ENCODE results near the gene CD22.

CD22 gene

DNA sequence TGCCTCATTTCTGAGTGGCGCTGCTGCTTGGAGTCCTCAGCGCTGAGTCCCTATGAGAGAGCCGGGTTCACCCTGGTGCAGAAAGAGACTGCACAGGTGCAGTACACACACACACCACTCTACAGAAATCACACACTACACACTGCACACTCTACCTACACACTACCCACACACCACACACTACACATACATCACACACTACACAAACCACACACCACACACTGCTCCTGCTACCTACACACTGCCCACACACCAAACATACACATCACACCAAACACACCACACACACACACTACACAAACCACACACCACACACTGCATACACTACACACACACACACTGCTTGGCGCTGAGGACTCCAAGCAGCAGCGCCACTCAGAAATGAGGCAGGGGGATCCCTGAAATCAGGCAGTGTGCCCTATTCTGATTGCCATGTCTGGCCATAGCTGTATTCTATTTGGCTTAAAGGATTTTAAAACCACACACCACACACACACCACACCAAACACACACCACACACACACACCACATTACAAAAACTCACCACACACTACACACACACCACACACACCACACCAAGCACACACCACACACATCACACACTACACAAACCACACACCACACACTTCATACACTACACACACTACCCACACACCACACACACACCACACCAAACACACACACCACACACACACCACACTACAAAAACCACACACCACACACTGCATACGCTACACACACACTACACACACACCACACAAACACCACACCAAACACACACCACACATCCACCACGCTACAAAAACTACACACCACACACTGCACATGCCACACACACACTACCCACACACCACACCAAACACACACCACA, 32.1 kb upstream of the CD22 start:
- no peak for DNase-seq

DNA sequence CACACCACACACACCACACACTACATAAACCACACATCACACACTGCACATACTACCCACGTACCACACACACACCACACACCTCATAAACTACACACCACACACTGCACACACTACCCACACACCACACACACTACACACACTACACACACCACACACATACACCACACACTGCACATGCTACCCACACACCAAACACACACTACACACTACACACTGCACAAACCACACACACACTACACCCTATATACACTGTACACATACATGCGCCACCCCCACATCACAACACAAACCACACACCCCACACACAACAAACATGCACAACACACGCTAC, 31.5 kb upstream of the CD22 start:
- DNase-seq, result no peak

DNA sequence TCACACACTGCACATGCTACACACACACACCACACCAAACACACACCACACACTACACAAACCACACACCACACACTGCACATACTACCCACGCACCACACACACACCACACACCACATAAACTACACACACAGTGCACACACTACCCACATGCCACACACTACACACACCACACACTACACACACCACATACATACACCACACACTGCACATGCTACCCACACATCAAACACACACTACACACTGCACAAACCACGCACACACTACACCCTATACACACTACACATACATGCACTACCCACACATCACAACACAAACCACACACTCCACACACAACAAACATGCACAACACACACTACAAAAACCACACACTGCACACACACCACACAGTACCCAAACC, 31.1 kb upstream of the CD22 start:
- DNase-seq, result no peak

DNA sequence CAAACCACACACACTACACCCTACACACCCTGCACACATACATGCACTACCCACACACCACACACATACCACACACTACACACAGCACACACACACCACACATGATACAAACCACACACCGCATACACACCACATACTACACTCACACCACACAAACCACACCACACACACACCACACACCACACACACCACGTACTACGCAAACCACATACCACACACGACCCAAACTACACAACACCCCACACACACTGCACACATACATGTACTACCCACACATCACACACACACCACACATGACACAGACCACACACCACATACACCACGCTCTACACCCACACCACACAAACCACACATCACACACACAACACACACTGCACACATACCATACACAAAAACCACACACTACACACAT, 30.4 kb upstream of the CD22 start:
- DNase-seq, result no peak

DNA sequence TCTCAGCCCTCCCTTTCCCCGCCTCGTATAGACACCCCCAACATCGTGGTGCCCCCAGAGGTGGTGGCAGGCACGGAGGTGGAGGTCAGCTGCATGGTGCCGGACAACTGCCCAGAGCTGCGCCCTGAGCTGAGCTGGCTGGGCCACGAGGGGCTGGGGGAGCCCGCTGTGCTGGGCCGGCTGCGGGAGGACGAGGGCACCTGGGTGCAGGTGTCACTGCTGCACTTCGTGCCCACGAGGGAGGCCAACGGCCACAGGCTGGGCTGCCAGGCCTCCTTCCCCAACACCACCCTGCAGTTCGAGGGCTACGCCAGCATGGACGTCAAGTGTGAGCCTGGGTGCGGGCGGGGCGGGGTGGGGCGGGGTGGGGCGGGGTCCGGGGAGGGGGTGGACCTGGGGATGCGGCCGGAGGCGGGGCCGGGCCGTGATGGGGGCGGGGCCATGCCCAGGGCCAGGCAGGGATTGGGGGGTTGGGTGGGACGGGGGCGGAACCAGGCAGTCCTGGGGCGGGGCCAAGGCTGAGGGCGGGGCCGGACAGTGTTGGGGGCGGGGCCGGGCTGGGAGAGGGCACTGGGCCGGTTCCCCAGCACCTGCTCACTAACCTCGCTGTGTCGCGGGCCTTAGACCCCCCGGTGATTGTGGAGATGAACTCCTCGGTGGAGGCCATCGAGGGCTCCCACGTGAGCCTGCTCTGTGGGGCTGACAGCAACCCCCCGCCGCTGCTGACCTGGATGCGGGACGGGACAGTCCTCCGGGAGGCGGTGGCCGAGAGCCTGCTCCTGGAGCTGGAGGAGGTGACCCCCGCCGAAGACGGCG, 29.3 kb upstream of the CD22 start:
- DNase-seq, result no peak

DNA sequence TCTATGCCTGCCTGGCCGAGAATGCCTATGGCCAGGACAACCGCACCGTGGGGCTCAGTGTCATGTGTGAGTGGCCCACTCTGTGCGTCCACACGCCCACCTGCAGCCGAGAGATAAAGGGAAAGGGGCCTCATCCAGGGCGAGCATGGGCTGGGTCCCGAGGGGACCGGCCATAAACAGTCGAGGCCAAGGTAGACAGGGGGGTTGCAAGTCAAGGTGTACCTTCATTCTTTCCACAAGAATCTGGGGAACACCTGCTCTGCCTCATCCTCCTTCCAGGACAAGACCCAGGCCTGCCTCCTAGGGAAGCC, 28.7 kb upstream of the CD22 start:
- DNase-seq, result no peak

DNA sequence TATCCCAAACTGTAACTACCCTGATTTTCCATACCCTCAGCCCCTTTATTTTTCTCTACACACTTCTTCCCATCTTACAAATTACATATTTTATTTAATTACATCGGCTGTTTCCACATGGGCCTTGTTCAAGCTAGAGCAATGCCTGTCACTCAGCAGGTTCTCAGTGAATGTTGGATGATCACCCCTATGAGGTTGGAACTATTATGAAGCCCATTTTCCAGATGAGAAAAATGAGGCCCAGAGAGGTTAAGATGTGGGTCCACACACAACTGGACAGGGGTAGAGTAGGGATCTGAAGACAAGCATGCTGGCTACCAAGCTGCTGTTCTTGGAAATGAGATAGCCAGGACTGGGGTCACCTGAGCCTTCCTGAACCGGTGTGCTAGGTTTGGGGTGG, 27.0 kb upstream of the CD22 start:
- no peak for DNase-seq

DNA sequence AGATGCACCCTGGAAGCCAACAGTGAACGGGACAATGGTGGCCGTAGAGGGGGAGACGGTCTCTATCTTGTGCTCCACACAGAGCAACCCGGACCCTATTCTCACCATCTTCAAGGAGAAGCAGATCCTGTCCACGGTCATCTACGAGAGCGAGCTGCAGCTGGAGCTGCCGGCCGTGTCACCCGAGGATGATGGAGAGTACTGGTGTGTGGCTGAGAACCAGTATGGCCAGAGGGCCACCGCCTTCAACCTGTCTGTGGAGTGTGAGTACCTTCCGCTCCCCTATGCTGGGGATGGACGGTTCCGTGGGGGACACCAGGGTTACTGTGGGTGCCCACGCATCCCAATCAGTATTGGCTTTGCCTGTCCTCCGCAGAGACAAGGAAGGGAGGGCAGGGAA, 26.5 kb upstream of the CD22 start:
- no peak for DNase-seq

DNA sequence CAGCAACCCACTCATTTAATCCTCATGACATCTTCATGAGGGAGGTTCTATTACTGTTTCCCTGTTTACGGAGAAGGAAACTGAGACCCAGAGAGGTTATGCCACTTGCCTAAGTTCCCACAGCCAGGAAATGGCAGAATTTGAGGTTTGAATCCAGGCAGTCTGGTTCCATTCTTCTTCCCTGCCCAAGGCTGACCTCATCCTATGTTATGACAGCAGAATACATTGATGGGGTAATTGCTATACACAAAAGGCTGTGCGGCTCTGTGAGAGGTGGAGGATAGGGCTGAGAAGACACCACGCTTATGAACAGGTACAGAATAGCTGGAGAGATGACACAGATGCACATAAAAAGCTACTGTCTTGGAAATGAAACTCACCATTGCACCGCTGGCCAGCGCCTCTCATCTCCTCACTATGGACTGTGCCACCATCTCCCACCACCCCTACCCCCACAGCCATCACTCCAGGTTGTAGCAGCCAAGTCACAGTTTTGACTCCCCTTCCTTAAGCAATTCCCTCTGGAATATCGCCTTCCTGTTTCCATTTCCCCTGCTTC, 25.6 kb upstream of the CD22 start:
- no peak for DNase-seq

DNA sequence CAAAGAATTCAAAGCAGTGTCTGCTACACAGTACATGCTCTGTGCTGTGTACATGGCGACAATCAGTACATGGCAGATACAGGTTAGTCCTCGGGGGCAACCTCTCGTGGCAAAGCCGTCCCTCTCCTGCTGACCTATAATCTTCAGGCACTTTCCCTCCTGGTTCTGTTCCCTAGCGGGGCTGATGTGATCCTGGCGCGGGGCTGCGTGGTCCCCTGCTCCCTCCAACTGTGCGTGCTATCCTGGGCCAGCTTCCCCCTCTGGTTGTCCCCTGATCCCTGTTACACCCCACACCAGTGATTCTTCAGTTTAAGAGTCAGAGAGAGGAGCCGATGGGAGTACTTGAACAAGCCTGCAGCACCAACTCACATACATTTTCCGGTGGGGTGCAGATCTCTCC, 25.0 kb upstream of the CD22 start:
- DNase-seq, result no peak

DNA sequence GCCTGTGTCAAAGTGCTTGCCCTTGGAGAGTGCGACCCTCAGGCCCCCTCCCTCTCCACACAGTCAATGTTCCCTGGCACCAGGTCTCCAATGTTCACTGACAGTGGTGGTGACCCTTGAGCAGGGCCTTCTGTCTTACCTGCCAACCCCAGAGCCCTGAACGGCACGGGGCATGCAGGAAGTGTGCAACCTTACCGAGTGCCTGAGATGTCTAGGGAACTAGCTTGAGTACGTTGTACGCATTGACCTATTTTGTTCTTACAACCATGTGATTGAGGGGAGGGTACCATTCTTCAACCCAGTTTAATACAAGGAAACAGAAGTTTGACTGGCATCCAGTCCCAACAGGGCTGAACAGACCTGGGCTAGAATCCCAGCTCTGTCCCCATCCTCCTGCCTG, 23.8 kb upstream of the CD22 start:
- no peak for DNase-seq

DNA sequence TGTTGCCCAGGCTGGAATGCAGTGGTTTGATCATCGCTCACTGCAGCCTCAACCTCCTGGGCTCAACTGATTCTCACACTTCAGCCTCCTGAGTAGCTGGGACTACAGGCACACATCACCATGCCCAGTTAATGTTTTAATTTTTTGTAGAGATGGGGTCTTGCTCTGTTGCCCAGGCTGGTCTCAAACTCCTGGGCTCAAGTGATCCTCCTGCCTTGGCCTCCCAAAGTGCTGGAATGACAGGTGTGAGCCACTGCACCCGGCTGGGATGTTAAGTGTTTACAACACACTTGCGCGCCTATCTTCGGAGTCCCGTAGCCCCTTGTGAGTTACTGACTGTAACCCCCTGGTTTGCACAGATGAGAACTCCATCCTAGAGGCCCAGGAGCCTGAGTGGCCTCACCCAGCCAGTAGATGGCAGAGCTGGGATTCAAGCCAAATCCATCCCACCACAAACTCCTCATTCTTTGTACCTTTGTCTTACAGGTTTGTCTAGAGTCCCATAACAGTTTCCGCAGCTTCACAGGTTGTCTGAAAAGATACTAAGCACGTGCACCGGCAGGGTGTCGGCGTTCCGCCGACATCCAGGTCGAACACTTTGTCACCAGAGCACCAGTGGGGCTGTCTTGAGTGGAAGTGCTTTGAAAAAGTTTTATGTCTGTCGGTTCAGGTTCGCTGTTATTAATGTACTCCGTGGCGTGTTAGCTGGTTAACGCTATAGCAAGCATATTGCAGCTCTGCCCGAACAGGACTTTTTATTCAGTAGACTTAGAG, 22.3 kb upstream of the CD22 start:
- no peak for DNase-seq

DNA sequence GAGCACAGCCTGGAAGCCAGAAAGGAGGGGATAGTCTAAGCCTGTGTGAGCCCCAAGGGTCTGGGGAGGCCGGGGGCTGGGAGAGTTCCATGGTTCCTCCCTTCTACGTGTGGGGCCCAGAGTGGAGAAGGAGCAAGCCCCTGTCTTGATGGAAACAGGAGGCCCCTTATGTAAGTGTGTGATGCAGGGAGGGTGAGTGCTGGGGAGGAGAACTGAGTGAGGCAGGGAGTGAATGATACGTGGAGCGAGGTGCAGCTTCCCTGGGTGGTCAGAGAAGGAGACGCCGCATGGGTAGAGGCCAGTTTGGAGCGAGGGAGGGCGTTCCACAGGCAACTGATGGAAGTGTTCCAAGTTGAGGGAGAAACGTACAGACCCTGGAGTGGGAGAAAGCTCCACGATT, 21.1 kb upstream of the CD22 start:
- DNase-seq, result no peak

DNA sequence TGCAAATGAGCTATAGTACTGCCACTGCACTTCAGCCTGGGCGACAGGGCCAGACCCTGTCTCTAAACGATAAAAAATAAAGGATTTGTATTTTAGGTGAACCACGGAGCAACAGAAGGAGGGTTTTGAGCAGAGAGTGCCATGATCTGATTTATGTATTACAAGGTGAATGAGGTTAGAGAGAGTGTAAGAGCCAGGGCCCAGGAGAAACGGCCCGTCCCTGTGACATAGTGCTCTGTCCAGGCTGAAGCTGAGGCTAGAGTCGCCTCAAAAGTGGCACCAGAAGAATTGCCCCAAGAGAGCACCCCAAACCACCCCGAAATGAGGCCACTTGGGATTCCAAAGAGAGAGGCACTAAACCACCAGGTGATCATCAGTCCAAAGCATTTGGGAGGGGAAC, 20.1 kb upstream of the CD22 start:
- DNase-seq, result no peak

DNA sequence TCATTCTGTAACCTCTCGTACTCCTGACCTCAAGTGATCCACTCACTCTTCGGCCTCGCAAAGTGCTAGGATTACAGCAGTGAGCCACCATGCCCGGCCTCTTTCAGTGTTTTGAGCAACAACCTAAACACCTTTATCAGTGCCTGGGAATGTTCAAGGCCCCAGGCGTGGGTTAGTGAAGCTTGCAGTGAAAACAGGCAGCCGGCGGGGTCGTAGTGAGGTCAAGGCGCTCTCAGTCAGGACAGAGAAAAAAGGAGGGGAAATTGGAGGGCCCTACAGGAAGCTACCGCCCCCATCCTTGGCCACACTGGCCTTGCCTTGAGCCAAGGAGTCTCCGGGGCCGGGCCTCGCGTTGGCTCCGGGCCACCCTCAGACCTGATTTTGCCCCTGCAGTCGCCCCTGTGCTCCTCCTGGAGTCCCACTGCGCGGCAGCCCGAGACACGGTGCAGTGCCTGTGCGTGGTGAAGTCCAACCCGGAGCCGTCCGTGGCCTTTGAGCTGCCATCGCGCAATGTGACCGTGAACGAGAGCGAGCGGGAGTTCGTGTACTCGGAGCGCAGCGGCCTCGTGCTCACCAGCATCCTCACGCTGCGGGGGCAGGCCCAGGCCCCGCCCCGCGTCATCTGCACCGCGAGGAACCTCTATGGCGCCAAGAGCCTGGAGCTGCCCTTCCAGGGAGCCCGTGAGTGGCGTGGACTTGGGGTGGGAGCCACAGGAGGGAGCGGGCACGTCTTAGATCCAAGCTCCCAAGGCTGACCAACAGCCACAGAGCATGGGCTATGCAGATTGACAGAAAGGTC, 19.3 kb upstream of the CD22 start:
- DNase-seq, result no peak

DNA sequence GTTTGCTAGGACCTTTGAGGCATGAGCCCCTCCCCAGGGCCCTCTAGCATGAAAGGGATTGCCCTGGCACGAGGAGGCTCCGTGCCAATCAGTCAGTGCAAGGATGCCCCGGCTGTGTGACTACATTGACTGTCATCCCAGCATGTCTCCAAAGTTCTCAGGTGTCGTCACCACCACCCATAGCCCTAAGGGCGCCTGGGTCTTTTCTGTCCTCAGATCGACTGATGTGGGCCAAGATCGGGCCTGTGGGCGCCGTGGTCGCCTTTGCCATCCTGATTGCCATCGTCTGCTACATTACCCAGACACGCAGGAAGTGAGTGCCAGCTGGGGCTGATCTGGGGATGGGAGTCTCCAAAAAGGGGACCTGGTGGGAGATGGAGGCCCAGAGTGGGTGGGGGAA, 18.7 kb upstream of the CD22 start:
- no peak for DNase-seq

DNA sequence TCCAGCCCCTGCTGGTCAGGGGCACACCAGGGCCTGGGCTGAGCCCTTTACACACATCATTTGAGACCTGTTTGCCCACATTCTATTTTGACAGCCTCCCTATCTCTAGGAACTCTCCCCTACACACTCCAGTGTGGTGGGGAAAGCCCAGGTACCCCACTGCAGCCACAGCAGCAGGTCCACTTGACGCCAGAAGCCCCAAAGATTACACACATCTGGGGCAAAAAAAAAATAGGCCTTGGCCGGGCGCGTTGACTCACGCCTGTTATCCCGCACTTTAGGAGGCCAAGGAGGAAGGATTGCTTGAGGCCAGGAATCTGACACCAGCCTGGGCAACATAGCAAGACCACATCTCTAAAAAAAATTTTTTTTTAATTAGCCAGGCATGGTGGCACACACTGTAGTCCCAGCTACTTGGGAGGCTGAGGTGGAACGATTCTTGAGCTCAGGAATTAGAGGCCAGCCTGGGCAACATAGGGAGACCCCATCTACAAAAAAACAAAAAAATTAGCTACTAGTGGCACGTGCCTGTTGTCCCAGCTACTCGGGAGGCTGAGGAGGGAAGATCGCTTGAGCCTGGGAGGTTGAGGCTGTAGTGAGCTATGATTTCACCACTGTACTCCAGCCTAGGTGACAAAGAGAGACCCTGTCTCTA, 18.0 kb upstream of the CD22 start:
- DNase-seq, result no peak

DNA sequence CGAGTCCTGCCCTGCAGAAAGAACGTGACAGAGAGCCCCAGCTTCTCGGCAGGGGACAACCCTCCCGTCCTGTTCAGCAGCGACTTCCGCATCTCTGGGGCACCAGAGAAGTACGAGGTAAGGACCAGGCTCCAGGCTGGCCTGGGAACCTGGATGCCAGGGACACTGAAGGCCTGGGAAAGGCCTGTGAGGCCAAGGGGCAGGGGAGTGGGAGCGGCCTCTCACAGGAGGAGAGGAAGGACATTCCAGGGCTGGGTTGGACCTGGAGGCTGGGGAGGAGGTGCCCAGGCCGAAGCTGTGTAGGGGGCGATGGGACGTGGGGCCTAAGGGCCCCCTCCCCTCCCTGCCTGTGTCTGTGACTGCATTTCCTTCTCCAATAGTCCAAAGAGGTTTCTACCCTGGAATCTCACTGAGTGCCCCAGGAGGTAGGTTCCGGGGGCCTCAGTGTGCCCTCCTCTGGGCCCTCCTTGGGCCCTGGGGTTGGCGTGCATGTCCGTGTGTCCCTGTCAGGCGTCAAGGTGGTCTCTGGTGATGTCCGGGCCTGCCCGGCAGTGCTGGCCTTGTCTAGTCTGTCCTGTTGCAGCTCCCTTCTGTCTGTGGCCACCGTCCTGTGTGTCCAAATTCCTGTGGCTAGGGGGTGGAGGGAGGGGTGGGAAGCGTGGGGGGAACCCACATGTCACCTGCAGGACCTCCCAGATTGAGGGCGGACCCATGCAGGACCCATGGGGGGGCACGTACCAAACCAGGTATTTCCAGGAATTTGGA, 16.9 kb upstream of the CD22 start:
- no peak for DNase-seq

DNA sequence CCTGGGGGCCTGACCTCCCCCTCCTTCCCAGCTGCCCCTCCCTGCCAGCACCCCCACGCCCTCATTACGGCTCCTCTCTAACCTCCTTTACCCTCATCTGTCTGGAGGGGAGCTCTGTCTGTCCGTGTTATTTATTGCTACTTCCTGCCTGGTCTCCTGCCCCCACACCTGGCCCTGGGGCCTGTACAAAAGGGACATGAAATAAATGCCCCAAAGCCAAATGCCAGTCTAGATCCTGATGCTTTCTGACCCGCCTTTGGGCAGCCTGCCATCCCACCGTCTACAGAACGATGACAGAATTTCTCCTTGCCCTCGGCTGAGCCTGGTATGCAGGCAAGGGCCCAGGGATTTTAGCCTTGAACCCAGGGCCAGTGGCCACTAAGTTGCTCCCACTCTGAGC, 15.4 kb upstream of the CD22 start:
- peak; percentile 8 for DNase-seq

DNA sequence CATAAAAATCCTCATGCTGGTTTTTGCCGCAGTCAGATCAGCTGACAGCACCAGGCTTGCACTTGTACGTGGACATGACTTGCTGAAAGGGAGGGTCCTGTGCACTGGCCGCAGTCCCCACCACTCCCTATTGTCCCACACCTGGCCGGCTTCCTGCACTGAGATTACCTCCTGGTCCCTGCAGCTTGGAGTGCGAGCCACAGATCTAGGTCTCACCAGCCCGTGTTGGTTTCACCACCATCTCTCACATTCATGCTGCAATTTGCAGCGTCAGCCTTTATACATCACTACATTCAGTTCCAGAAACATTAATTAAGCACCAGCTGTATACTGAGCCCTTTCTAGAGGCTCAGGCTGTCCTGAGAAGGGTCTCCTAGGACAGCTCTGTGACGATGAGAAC, 15.0 kb upstream of the CD22 start:
- no peak for DNase-seq

DNA sequence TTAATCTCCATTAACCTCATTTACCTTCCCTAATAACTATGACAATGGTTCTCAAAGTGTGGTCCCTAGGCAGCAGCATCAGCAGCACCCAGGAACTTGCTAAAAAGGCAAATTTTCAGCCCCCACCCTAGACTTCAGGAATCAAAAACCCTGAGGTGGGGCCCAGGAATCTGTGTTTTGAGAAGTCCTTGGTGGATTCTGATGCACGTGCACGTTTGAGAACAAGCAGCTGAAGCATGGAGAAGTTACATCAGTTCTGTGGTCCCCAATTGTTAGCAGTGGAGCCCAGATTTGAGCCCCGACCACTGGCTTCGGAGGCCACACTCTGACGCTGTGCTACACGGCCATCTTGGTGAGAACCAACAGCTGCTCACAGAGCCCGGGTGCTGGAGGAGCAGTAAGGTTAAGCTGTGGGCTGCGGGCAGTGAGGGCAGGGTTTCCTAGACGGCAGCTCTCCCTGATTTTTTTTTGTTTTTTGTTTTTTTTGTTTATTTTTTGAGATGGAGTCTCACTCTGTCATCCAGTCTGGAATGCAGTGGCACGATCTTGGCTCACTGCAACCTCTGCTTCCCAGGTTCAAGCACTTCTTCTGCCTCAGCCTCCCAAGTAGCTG, 14.0 kb upstream of the CD22 start:
- DNase-seq, result no peak

All from EL (cell line).